Measurements from ENCODE around the gene EPB41L3. TPM values are rescaled to one million over a fixed set of nuclear protein-coding genes. Genes with fewer than 3 reads are reported as not detected.

Gene EPB41L3
- 34.2 and 64.6 TPM in 2 replicates for total RNA-seq (2014; rRNA removed; shearing (Covaris generic))

DNA sequence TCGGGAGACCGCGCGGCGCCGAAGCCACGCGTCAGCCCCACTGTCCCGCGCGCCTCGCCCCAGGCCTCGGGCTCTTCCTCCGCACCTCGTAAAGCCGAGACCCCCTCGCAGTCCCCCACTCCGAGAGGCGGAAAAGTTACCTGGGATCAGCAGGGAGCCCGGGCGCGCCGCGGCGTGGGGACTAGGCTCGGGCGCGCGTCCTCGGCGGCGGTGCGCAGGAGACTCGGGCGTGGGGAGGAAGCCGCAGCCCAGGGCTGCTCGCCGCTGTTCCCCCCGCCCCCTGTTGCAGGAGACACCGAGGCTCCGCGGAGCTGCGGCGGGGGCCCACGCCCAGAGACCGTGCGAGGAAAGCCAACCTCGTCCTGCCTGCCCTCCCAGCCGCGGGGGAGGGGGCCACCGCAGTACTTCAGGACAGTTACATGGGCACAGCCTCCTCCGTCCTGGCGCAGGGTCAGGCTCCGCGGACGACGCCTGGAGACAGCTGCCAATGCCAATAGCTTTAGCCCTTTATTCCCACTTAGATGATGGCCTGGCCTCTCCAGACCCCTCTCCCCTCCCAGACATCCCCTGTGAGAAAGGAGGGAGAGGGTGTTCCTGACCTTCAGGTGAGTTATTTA lies at the start of gene EPB41L3:
TSS of gene EPB41L3 (minus strand) at position 225 of the 617 bp plus-strand sequence. CDS start 54,814 bp downstream, outside the sequence.
- peak; percentile 33 for DNase-seq (ENCODE audit: low read depth)

DNA sequence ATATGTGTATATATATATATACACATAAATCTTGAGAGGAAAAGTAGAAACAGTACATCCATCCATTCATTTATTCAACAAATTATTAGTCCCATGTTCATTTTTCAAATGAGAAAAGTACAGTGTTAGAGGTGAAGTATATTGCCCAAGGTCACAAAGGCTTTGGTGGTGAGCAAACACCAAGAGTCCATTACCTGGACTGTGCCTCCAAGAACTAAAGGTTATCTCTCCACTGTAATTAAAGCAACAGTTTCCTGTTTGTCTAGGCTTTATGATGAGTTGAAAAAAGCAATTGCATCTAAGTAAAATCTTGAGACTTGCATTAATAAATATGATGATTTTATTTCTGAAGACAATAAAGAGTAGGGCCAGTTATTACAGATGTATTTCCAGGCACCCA lies 44.7 kb upstream of the EPB41L3 start:
- DNase-seq (ENCODE audit: low read depth) = no peak

DNA sequence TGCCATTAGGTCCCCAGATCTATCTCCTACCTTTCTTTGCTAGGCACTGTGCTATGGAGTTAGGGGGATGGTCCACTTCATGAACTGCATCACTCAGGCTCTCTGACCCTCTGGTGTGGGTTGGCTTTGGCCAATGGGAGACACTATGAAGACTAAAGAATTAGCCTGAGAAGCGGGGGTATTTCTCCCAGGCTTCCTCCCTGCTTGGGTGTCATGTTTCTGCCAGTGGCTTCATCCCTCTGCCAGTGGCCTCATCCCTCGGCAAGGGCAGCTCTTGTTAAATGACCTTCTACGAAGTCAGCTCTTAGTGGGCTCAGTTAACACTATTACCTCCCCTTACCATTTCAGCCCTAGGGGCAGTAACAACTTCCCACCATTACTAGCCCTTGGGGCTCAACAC lies 41.9 kb upstream of the EPB41L3 start:
- no peak for DNase-seq (ENCODE audit: low read depth)

DNA sequence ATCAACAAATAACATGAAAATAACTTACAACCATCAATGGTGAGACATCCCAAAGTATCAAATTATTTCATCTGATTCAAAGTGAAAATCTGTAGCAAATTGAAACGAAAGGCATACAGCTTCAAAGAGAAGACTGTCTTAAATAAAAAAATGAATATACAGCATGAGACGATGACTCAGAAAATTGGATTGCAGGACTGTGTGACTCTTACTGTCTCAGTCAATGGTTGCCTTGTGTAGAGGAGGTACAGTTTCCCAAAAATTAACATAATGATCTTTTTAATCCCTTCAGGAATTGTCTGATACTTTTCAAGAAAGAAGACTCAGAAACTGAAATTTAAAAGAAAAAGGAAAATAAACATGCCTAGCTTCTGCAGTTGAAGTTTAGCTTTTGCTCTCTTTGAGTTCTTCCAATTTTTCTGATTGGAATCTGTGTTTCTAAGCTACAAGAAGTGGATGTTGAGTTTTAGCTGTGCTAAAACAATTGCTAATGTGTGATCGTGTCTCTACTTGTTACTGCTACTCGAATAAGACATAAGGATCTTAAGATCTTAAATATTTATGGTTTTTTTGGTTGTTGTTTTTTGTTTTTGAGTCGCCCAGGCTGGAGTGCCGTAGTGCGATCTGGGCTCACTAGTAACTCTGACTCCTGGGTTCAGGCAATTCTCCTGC lies 41.1 kb upstream of the EPB41L3 start:
- DNase-seq (ENCODE audit: low read depth) = peak; percentile 54

DNA sequence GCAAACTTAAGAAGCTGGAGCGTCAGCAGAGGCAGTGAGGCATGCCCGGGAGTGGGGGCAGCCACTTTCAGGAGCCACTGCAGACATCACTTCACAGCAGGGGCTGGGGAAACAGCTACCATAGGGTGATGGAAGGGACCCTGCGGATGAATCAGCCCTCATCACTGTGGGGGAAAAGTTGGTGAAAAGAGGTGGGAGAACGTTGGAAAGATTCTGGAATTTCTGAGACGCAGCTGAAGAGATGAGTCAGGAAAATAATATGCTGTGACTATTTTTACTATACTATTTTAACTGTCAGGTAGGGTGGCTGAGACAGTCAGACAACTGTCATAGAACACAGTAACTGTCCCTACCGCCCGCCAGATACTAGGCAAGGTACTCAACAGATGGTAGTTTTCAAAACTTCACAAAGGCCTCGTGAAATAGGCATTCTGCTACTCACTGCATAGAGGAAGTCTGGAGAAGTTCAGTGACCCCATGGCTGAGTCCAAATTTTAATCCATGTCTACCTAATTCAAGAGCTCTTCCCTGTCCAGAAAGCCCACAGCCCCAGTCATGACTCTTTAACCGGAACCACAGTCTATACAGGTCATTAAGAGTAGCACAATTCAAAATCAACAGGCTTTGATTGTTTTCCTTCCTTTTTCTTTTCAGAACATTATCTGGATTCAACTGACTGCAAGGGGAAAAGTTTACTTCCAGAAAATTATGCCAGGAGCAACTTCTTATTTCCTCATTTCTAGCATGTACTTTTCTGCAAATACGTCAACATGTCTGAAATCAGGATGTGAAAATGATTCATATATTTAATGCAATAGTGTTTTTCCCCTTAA lies 39.3 kb upstream of the EPB41L3 start:
- DNase-seq (ENCODE audit: low read depth) = peak; percentile 63

DNA sequence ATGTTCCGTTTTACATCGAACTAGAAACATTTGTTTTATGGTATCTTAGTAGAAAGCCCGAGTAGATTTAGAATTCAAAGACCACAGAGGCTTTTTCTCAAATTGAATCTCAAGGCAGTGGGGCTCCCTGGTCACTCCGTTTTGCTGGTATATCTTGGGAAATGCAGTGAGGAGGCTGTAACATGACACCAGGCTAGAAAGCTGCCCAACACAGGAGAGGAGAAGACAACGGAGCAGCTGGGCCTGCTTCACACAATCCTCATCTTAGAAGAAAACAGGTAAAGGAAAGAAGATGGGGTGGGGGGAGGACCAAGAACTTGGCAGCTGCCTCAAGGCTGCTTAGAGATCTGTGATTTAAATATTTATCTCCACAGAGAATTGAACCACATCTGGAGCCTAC lies 38.3 kb upstream of the EPB41L3 start:
- DNase-seq (ENCODE audit: low read depth) = peak; percentile 26

DNA sequence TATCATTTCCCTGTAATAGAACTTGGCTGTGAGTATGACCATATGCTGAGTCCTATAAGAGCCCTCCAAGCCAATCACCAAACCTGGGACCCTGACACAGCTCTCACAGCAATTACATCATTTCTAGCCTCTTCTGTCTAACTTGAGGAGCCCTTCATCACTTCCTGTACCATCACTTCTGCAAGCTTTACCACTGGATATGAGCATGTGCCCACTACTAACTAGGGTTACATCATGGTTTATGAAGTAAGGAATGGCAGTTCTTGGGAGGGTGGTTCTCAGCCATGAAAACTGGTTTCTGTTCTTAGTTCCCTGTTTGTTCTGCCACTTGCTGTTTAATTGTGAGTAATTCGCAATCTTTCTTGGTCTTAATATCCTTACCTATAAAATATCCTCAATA lies 31.0 kb upstream of the EPB41L3 start:
- DNase-seq (ENCODE audit: low read depth) = no peak

DNA sequence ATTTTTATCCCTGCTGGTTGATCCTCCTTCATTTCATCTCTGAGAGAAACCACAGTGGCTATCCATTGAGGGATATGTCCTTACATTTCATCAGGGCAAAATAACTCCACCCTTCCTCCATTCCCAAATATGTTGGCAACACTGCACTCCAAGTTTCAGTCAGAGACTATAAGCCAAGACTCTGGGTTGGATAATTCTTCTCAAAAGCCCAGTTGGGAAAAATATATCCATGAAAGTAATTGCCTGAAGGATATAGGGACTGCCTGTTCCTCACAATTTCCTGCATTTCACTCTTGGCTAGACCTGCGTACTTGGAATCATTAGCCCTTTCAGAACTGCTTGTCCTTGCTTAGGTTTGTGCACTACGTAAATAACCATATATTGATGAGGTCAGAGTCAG lies 27.9 kb upstream of the EPB41L3 start:
- no peak for DNase-seq (ENCODE audit: low read depth)

DNA sequence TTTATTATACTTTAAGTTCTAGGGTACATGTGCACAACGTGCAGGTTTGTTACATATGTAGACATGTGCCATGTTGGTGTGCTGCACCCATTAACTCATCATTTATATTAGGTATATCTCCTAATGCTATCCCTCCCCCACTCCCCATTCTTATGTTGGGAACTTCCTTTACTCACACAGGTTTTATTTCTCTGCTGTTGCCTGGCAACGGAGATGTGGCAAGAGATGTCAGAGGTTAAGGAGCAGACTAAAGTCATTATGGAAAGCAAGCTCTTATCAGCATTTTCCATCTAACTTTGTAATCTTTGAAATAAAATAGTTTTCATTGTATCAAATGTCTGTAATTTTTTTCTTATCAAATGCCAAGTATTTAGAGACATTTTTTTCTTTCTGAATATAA lies 26.8 kb upstream of the EPB41L3 start:
- peak; percentile 46 for DNase-seq (ENCODE audit: low read depth)

DNA sequence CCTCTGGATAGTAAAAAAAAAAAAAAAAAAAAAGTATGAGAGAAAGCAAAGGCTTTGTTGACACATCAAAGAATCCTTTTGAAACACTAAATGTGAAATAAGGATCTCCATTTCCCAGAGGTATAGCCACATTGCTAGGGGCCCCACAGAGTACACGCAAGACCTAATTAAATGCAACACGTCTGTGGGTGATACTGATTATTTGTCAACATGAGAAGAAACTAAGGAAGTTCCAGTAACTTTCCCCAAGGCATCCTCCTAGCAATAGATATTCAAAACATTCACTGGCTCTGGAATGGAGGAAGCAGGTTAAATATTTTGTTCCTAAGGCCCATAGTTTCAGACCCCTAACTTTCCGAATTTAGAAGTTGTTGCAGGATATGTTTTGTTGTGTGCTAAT lies 24.6 kb upstream of the EPB41L3 start:
- DNase-seq (ENCODE audit: low read depth) = no peak

DNA sequence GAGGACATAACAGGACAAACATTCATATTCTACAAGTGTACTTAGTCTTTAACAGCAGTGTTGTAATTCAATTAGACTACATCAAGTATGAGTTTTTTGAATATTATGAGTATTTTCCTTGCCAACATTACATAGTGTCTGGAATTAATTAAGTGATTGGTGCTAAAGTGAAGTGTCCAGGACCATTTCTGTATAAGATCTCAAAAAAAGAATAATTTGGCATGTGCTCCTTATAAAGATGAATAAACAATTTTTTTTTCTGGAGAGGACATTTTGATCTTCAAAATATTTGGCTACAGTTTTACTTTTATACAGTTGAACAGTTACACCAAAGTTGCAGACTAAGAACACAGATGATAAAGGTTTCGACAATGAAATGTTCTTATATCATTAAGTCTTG lies 15.1 kb upstream of the EPB41L3 start:
- no peak for DNase-seq (ENCODE audit: low read depth)

DNA sequence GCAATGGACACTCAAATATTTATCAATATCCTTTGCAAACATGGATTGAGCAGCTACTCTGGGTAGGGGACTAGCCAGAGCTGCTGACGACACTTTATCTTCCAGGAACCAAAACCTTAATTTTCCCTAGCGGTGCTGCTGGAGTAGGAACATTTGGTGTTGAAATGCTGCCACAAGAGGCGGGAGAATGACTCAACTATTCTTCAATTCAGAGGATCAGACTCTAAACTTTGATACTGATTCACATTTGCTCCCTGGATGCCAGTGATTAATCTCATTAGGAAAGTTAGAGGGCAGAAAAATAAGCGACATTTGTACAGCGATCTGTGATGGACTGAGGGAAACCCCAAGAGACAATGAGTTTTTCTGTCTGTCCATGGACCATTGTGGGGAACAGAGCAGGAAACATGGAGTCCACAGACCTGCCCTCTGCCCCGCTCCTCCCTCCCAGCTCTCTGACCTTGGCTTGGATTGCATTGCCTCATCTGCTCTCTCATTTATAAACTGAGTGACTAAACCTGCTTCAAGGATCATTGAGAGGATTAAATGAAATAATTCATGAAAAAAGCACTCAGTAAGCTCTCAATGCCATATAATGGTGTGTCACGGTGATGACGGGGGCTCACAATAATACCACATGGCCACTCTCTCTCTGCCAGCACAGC lies 12.6 kb upstream of the EPB41L3 start:
- DNase-seq (ENCODE audit: low read depth) = peak; percentile 34

DNA sequence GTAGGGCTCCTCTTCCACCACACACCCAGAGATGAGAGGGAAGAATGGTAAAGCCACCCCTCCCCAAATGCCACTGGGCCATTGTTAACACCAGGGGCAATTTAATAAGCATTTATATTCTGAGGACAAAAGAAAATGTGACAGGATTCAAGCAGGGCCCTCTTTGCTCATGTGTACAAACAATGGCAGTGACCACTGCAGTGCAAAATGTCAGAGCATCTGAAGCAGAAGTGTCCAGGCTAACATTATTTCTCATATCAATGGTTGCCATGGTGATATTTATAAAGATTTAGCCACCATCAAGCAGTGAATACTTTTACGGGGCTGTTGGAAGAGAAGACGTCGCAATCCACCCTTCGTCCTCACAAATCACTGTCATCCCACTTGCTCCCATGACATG lies 10.8 kb upstream of the EPB41L3 start:
- DNase-seq (ENCODE audit: low read depth) = no peak

DNA sequence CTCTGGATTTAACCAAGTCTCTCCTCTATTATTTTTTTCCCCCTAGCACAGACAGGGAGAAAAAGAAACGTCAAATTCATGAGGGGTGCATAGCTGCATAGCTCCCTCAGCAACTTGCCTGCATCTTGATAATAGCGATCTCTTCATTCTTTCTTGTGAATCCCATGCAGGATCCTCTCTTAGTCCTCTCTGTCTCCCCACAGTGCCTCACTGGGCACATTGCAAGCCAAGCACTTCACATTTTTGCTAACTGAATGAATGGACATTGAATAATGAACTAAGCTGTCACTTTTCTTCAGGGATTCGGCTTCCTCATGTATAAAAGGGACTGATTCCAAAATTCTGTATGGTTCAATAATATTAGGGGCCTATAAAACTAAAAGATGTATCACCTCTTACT lies 2.9 kb upstream of the EPB41L3 start:
- peak; percentile 52 for DNase-seq (ENCODE audit: low read depth)

DNA sequence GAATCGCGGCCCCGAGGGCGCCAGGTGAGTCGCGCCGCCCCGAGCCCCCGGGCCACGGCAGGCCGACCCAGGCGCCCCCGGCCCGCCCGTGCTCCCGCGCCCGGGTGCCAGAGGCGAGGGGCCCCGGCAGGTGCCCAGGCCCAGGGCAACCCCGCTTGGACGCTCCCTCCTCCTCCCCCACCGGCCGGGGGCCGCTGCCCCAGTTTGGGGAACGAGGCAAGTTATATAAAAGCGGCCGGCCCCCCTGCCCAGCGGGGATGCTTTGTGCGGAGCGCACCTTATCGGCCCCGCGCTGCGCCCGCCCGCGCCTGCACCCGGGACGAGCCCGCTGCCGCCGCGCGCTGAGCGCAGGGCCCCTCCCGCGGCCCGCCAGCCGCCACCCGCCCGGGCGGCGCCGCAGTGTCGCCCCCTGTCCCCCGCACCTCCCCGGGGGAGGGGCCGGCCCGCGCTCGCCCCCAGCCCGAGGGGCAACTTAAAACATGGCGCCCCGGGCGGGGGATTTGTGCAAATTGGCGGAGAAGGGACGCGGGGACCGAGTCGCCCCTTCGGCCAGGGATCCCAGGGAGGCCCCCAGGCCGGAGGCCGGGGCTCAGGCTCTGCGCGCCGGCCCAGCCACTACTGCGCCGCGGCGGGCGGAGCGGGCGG lies 639 bp downstream of the EPB41L3 start:
- DNase-seq (ENCODE audit: low read depth) = no peak

DNA sequence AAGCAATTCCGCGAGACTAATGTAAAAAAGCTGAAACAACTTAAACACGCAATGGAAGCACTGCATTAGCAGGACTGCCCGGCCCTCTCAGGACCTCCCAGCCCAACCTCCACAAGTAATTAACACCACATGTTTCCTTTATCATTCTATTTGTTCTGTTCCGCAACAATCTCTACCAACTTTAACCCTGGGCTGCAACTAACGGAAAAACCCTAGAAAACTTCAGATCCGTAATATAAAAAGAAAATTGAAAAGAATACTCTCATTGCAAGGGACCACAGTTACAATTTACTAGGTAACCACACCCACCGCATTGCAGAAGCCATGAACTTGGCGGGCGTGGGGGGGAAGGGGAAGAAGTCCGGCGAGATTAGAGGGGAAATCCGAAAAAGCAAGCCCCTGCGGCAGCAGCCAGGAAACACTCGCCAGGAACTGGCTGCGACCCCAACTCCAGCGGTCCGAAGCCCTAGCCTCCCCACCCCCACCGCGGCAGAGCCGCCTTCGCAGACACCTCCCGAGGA lies 1.2 kb downstream of the EPB41L3 start:
- peak; percentile 35 for DNase-seq (ENCODE audit: low read depth)

DNA sequence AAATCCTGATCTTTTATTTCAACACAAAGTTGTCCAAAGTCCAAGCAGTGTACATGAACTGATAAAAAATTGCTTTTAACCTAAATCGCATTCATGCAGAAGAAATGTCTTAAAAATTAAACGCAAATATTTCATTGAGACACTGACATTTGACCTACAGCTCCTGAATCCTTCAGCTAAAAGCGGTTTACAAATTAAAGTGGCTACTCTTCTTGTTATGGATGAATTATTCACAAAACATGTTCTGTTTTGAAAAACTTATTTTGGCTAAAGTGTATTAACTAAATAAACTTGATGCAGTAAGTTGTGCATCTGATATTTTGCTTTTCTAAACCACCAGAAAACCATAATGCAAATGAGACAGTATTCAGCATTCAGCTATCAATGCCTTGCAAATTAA lies 2.2 kb downstream of the EPB41L3 start:
- DNase-seq (ENCODE audit: low read depth) = no peak

DNA sequence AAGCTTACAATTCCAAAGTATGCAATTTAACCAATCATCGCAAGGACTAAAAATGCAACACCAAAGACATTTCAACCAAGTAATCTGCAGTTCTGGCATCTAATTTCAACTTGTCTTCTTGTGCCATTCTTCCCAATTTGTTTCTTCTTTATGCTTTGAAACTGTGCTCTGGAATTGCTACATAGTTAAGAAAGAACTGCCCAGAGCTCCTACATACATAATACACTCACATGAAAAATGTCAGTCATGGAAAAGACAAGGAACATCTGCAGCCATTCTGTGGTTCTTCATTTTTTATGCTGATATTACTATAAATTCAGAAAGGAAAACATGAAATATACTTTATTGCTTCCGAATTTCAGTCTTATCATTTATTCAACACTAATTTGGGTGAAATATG lies 4.4 kb downstream of the EPB41L3 start:
- no peak for DNase-seq (ENCODE audit: low read depth)

DNA sequence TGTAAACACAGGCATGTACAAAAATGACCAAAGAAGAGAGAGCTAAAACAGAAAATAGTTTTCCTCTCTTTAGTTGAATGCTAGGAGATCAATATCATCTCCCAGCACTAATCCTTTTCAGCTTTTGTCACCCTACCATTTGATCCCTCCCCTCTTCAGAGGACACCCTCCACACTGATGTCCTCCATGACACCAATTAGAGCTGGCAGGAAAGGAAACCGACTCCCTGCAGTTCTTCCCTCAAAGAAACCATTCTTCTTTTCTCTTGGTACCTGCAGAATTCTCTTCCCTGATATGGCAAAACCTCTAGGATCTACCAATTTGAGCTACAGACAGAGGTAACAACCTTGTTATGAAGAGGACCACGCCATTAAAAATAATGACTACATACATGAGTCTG lies 5.3 kb downstream of the EPB41L3 start:
- DNase-seq (ENCODE audit: low read depth) = no peak

DNA sequence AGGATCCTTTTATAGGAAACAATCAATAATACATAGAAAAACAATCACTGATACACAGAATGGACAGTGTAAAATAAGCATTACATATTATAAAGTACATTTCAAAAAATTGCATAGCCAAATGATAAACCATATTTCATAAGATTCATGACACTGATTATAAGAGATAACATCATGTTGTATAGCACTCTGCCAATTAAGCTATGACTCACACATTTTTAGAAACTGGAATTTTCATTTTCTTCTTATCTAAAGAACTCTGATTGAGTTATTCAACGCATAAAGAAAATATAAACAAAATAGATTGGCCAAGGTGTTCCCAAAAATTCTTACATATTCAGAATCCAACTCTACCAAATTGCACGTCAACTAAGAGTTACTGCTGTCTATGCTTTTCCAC lies 5.9 kb downstream of the EPB41L3 start:
- DNase-seq (ENCODE audit: low read depth) = no peak

DNA sequence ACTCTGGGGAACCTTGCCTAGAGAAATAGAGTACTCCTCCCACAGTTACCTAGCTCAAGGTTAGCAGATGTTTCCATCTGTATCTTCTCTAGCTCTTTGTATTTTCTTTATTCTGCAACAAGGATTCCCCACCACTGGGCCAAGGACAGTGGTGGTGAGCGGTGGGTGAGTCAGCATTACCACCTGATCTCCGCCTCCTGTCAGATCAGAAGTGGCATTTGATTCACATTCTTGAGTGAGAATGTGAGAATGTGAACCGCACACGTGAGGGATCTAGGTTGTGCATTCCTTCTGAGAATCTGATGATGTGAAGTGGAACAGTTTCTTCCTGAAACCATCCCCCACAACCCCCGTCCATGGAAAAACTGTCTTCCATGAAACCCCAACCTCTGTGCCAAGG lies 9.0 kb downstream of the EPB41L3 start:
- DNase-seq (ENCODE audit: low read depth) = peak; percentile 64

DNA sequence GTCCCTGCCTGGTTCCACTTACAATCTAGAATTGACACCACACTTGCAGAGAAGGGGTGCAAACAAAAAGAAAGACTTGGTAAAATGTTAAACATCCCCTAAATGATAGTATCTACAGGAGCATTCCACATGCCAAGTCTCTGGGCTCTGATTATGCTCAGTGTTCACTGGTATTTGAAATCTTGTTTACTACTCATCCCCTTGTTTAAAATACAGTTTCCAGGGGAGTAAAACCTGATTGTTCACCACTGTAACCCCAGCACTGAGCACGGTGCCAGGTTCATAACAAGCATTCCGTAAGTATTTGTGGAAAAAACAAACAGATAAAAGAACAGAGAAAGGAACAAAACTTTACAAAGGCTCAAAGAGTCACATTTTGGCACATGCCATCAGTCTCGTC lies 11.7 kb downstream of the EPB41L3 start:
- DNase-seq (ENCODE audit: low read depth) = no peak
